ENCODE data around the gene NDUFA8. TPM values are rescaled to one million over a fixed set of nuclear protein-coding genes. Genes with fewer than 3 reads are reported as not detected.
"Not testable (repeated sequence)": the region's sequence is repeated elsewhere in the genome, so short reads cannot be mapped to it uniquely, and the experiment has no call there.

The NDUFA8 gene
- total RNA-seq, 2 experiments from 2014 or later = 40.5 to 42.2 TPM

DNA sequence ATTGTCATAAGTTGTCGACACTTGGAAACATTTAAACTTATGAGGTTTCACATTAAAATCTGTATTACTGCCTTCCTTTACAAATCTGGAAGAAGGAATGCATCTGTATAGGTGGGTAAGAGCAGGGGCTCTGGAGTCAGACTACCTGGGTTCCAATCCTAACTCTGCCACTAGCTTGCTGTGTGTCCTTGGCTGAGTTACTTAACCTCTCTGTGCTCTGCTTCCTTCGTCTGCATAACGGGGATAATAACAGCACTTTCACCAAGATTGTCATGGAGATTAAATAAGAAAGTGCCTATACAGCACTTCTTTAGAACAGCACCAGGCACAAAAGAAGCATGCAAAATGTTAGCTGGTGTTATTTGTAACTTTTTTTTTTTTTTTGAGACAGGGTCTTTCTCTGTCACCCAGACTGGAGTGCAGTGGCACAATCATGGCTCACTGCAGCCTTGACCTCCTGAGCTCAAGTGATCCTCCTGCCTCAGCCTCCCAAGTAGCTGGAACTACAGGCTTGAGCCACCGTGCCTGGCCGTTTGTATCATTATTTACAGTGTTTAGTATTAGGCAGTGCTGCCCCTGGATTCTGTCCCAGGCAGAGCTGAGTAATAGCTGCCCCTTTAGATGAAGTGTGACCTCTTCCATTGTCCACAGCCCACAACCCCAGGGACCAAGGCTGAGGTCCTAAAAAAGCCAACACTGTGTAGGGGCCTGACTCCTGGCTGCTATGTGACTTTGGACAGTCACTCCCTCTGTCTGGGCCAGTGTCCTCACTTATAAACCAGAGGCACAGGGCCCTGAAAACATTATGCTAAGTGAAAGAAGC, 41.0 kb downstream of the NDUFA8 start:
- Mint-ChIP-seq H3K9me3 (ENCODE audit: insufficient read depth) (no peaks in the 10 kb centered on the region), H3K4me3 (no peak overlapping the region), H3K4me1 (ENCODE audit: low read depth) (peaks cover 5% of the 10 kb centered on the region), H3K27ac (no peak overlapping the region), H3K27me3 (ENCODE audit: low read depth) (peaks cover 4% of the 10 kb centered on the region), H3K36me3 (ENCODE audit: low read depth) (no peaks in the 10 kb centered on the region)
- ChIA-PET POLR2A (no interaction called here), CTCF (interaction anchor here (1.2 to 1.6 kb wide), 2 partner anchors 19 to 231 kb away, joined by 5 to 7 read pairs; no protein-coding TSS in a partner anchor)
- ATAC-seq (no peak), DNase-seq (no peak)

DNA sequence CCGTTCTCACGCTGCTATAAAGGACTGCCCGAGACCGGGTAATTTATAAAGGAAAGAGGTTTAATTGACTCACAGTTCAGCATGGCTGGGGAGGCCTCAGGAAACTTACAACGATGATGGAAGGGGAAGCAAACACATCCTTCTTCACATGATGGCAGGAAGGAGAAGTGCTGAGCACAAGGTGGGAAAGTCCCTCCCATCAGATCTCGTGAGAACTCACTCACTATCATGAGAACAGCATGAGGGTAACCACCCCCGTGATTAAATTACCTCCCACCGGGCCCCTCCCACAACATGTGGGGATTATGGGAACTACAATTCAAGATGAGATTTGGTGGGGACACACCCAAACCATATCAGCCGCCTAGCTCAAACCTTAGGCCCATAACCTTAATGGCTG, 42.3 kb downstream of the NDUFA8 start:
- ATAC-seq; H3K36me3 Mint-ChIP-seq (ENCODE audit: low read depth); DNase-seq; H3K4me3 Mint-ChIP-seq; H3K4me1 Mint-ChIP-seq (ENCODE audit: low read depth); POLR2A ChIA-PET; H3K27ac Mint-ChIP-seq; H3K9me3 Mint-ChIP-seq (ENCODE audit: insufficient read depth); H3K27me3 Mint-ChIP-seq (ENCODE audit: low read depth): not testable (repeated sequence)
- CTCF ChIA-PET = interaction anchor here (1.6 to 3.7 kb wide), 2 partner anchors 8 to 18 kb away, joined by 7 to 16 read pairs; no protein-coding TSS in a partner anchor

DNA sequence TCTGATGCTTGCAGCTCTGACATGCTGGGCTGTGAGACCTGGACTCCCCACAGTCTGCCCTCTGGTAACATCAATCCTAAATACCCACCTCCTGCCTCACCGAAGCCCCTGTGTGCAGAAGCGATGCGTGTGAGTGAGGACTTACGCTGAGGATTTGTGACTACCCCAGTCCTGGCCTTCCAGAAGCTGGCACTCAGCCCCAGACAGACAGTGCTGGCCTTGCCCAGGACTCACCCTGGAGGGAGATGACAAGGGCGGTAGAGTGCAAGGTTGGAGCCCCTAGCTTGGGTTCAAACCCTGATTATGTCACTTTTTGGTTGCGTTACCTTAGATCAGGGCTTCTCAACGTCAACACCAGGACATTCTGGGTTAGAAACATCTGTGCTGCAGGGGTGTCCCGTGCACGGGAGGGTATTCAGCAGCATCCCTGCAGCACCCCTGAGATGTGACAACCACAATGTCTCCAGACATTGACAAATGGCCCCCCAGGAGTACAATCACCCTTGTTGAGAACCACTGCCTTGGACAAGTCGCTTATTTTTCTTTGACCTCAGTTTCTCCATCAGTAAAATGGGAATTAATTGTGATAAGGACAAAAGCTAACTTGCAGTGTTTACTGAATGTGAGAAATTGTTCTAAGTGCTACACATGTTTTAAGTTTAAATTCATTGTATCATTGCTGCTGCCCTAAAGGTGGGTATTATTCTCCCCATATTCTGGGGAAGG, 43.0 kb downstream of the NDUFA8 start:
- POLR2A ChIA-PET = no interaction called here

DNA sequence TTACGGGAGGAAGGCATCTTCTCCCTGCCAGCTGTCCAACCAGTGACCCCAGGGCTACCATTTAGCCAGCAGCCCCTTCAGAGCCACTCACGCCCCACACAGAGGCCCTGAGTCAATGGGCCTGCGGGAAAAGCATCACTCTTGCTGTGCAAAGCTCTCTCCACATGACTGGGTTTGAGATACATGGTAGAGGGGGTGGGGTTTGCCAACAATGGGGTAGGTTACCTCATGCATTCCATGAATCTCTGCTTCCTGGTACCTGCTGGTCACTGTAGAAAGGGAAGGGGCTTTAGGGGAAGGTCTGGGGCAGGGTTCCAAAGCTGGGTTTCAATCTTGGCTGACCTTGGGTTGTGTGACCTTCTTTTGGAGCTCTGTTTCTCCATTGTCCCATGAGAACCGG, 43.5 kb downstream of the NDUFA8 start:
- peaks cover 4% of the 10 kb centered on the region for H3K27me3 Mint-ChIP-seq (ENCODE audit: low read depth)
- H3K27ac Mint-ChIP-seq = no peak overlapping the region
- ATAC-seq = no peak
- DNase-seq = no peak
- ChIA-PET POLR2A (no interaction called here), CTCF (interaction anchor here (1.1 to 3.7 kb wide), 3 partner anchors 10 to 235 kb away, joined by 3 to 16 read pairs (median 7); no protein-coding TSS in a partner anchor)
- no peaks in the 10 kb centered on the region for H3K4me1 Mint-ChIP-seq (ENCODE audit: low read depth)
- H3K4me3 Mint-ChIP-seq = no peak overlapping the region
- H3K36me3 Mint-ChIP-seq (ENCODE audit: low read depth) = no peaks in the 10 kb centered on the region
- H3K9me3 Mint-ChIP-seq (ENCODE audit: insufficient read depth) = no peaks in the 10 kb centered on the region

More for the DNA sequence above, 43.0 kb downstream of the NDUFA8 start:
- H3K4me3 Mint-ChIP-seq = no peak overlapping the region
- ATAC-seq = no peak
- H3K27ac Mint-ChIP-seq = no peak overlapping the region
- no peaks in the 10 kb centered on the region for H3K36me3 Mint-ChIP-seq (ENCODE audit: low read depth)
- CTCF ChIA-PET = interaction anchor here (1.1 to 3.7 kb wide), 3 partner anchors 9 to 18 kb away, joined by 7 to 16 read pairs (median 7); no protein-coding TSS in a partner anchor
- H3K9me3 Mint-ChIP-seq (ENCODE audit: insufficient read depth) = no peaks in the 10 kb centered on the region
- peaks cover 4% of the 10 kb centered on the region for H3K27me3 Mint-ChIP-seq (ENCODE audit: low read depth)
- DNase-seq = no peak
- H3K4me1 Mint-ChIP-seq (ENCODE audit: low read depth) = no peaks in the 10 kb centered on the region

DNA sequence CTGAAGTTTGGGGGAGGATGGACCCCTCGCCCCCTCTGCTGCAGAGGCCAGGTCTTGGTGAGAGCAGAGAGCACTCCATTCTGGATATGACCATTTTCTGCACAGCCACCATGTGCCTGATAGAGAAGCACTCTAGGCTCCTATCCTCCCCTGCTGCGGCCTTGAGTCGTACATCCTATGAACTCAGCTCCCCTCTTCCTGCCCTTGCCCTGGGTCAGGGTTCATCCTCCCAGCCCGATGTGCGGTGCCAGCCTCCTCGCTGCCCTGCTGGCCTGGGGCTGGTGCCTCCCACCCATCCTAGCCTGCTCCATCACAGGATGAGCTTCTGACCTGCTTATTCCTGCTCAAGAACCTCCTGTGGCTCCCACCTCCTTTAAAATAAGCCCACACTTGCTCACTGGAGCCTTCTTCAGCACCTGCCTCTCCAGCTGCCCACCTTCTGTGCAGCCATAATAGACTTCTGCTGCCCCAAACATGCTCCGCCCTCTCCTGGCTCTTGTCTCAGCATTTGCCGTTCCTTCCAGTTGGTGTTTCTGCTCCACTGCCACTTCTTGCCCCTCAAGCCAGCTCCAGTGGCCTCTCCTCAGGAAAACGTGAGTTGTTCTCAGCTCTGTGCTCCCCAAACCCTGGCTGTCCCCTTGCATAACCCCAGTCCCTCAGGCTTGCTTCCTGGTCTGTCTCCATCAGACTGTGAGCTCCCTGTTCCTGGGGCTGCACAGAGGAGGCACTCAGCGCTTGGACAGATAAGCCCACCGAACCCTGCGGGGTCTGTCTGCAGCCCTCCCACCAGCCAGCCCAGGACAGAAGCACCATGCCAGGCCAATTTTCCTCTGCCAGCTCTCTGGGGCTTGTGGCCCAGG, 44.2 kb downstream of the NDUFA8 start:
- CTCF ChIA-PET = interaction anchor here (1.1 to 3.7 kb wide), 3 partner anchors 10 to 235 kb away, joined by 3 to 16 read pairs (median 7); no protein-coding TSS in a partner anchor
- H3K27ac Mint-ChIP-seq = no peak overlapping the region
- H3K4me1 Mint-ChIP-seq (ENCODE audit: low read depth) = no peaks in the 10 kb centered on the region
- no peaks in the 10 kb centered on the region for H3K36me3 Mint-ChIP-seq (ENCODE audit: low read depth)
- H3K9me3 Mint-ChIP-seq (ENCODE audit: insufficient read depth) = no peaks in the 10 kb centered on the region
- DNase-seq (no peak), ATAC-seq (no peak)
- POLR2A ChIA-PET = interaction anchor here (0.5 kb wide), 1 partner anchor 228 kb away, joined by 3 read pairs; no protein-coding TSS in a partner anchor
- no peak overlapping the region for H3K4me3 Mint-ChIP-seq
- H3K27me3 Mint-ChIP-seq (ENCODE audit: low read depth) = peaks cover 4% of the 10 kb centered on the region

DNA sequence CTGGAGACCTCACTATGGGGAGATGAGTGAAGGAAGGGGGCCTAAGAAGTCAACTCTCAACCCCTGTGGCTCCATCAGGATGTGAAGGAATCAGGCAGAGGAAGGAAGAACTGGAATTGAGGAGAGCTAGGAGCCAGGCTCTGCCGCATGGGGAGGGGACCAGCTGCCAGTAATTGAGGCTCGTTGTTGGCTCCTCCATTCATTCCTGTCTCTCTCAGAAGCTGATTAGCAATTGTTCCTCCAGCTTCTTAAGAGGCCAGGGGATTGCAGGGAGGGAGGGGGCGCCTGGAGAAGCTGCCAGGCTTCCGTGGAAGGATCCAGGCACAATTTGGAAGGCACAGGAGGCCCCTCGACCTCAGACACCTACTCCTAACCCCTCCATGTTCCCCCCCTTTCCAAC, 46.0 kb downstream of the NDUFA8 start:
- no peaks in the 10 kb centered on the region for H3K4me1 Mint-ChIP-seq (ENCODE audit: low read depth)
- no peaks in the 10 kb centered on the region for H3K9me3 Mint-ChIP-seq (ENCODE audit: insufficient read depth)
- no peaks in the 10 kb centered on the region for H3K36me3 Mint-ChIP-seq (ENCODE audit: low read depth)
- H3K4me3 Mint-ChIP-seq = no peak overlapping the region
- DNase-seq (no peak), ATAC-seq (no peak)
- ChIA-PET CTCF (interaction anchor here (1.2 to 1.7 kb wide), 2 partner anchors 11 to 15 kb away, joined by 7 to 12 read pairs; no protein-coding TSS in a partner anchor), POLR2A (no interaction called here)
- H3K27ac Mint-ChIP-seq = no peak overlapping the region
- H3K27me3 Mint-ChIP-seq (ENCODE audit: low read depth) = peaks cover 4% of the 10 kb centered on the region

DNA sequence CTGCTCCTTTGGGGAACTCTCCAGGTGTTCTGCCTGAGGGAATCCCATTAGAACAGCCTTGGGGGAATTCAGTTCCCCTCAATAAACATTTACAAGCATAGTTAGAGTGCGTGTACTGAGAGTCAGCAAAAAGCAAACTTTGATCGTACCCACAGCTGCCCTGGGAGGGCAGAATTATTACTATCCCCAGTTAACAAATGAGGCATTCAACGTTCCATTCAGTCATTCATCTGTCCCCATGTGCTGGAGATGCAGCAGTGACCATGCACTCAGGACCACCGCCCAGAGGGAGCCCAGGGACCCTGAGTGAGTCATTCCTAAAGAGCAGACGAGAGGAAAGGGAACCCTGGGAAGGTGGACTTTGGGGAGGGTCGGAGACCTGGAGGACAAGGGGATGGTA, 47.3 kb downstream of the NDUFA8 start:
- ChIA-PET POLR2A (no interaction called here), CTCF (interaction anchor here (0.6 to 1.7 kb wide), 2 partner anchors 12 to 14 kb away, joined by 4 to 7 read pairs; no protein-coding TSS in a partner anchor)
- no peaks in the 10 kb centered on the region for H3K9me3 Mint-ChIP-seq (ENCODE audit: insufficient read depth)
- no peak overlapping the region for H3K27ac Mint-ChIP-seq
- H3K36me3 Mint-ChIP-seq (ENCODE audit: low read depth) = no peaks in the 10 kb centered on the region
- peaks cover 4% of the 10 kb centered on the region for H3K27me3 Mint-ChIP-seq (ENCODE audit: low read depth)
- ATAC-seq (no peak), DNase-seq (no peak)
- no peaks in the 10 kb centered on the region for H3K4me1 Mint-ChIP-seq (ENCODE audit: low read depth)
- H3K4me3 Mint-ChIP-seq = no peak overlapping the region

DNA sequence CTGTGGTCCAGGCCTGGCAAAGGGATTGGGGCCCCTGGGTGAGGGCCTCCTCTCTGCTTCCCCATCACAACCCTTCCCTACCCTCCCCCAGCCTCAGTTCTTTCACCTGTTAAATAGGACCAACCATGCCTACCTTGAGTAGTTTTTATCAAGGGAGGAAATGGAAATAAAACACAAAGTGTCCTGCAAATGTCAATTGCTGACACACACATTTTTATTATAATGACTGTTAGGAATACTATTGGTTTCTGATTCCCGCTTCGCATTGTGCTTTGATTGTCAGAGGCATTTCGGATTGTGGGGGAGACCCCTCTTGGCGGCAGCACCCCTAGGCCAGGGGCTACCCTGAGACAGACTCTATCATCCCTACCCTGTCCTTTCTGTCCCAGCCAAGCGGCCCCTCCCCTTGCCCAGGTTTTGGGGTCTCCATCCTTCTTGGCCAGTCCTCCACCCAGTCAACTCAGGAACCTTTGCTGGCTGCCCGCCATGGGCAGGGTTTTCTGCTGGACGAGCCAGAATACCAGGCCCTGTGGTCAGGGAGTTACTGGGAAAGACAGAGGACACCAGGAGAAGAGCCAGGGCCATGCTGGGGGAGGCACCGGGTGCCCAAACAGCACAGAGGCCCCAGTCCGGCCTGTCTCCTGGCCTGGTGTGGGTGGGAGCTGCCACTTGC, 48.0 kb downstream of the NDUFA8 start:
- POLR2A ChIA-PET = no interaction called here
- Mint-ChIP-seq H3K27me3 (ENCODE audit: low read depth) (peaks cover 4% of the 10 kb centered on the region), H3K4me3 (no peak overlapping the region), H3K4me1 (ENCODE audit: low read depth) (no peaks in the 10 kb centered on the region), H3K36me3 (ENCODE audit: low read depth) (no peaks in the 10 kb centered on the region), H3K9me3 (ENCODE audit: insufficient read depth) (no peaks in the 10 kb centered on the region), H3K27ac (no peak overlapping the region)
- CTCF ChIA-PET = interaction anchor here (1.4 to 1.7 kb wide), 2 partner anchors 10 to 13 kb away, joined by 4 to 5 read pairs; no protein-coding TSS in a partner anchor
- no peak for ATAC-seq
- DNase-seq = no peak

DNA sequence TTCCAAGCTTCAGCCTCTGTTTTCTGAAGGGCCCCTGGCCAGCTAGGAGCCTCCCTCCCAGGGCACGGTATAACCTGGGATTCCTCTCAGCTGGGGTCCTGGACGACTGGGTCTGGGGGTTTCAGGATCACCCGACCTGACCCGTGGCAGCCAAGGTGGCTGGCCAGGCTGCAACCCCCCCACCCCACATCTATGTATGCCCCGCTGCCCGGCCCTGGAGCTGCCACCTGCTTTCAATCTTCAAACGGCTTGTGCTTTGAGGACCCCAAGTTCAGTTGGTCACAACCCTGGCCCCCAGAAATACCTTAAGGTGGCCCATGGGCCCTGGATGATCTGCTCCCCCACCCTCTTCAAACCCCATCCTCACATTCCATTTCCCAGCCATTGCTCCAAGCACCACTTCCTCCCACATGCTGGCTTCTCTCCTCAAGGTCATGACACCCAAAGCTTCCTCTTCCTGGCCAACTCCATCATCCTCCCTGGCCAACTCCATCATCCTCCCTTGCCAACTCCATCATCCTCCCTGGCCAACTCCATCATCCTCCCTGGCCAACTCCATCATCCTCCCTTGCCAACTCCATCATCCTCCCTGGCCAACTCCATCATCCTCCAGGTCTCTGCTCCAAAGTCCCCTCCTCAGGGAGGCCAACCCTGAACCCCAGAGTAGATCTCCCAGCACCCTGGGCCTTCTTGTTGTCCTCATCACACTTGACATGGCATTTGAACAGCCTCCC, 49.3 kb downstream of the NDUFA8 start:
- ChIA-PET POLR2A (no interaction called here), CTCF (interaction anchor here (0.6 to 1.7 kb wide), 4 partner anchors 11 to 12 kb away, joined by 3 to 5 read pairs (median 4); no protein-coding TSS in a partner anchor)
- Mint-ChIP-seq H3K9me3 (ENCODE audit: insufficient read depth) (no peaks in the 10 kb centered on the region), H3K4me1 (ENCODE audit: low read depth) (no peaks in the 10 kb centered on the region), H3K4me3 (no peak overlapping the region), H3K27ac (no peak overlapping the region), H3K36me3 (ENCODE audit: low read depth) (no peaks in the 10 kb centered on the region), H3K27me3 (ENCODE audit: low read depth) (no peaks in the 10 kb centered on the region)
- ATAC-seq = no peak
- no peak for DNase-seq

DNA sequence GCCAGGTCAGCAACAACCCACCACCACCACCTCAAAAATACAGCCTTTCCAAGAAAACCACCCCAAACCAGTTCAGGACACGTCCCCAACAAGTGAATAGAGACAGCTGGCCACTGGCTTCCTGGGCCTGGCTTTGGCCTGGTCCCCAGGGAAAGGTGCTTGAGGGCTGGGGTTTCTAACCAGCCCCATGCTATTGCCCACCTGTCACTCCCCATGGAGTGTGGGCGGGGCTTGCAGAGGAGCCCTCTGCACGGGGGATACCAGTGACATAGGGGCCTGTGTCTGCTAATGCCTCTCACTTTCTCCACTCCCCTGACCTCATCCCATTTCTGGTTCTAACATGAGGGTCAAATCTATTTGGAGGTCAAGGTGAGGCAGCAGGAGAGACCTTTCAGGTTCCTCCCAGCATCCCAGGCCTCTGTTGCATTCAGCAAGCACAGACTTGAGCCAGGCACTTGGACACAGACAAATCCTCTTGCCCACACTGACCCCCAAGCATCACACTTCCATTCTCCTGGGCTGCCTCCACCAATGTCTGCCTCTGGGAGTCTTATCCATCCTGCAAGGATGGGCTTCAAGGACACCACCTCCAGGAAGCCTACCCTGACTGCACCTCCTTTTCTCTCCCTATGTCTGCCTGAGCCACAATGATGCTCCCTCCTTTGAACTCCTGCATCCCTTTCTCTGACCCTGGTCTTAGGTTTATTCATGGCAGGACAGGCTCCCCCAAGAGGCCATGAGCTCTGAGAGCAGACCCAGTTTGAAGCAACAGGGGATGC, 50.4 kb downstream of the NDUFA8 start:
- DNase-seq (no peak), ATAC-seq (no peak)
- H3K27ac Mint-ChIP-seq = no peak overlapping the region
- H3K9me3 Mint-ChIP-seq (ENCODE audit: insufficient read depth) = peaks cover 4% of the 10 kb centered on the region
- H3K4me1 Mint-ChIP-seq (ENCODE audit: low read depth) = no peaks in the 10 kb centered on the region
- no peak overlapping the region for H3K4me3 Mint-ChIP-seq
- no peaks in the 10 kb centered on the region for H3K27me3 Mint-ChIP-seq (ENCODE audit: low read depth)
- POLR2A ChIA-PET = interaction anchor here (0.5 kb wide), 1 partner anchor 234 kb away, joined by 3 read pairs; no protein-coding TSS in a partner anchor
- H3K36me3 Mint-ChIP-seq (ENCODE audit: low read depth) = peaks cover under 1% of the 10 kb centered on the region
- CTCF ChIA-PET = interaction anchor here (1.0 kb wide), 1 partner anchor 10 kb away, joined by 3 read pairs; no protein-coding TSS in a partner anchor

Measured in activated CD8-positive, alpha-beta T cell treated with anti-CD3 and anti-CD28 coated beads, Interleukin-2, amount 10 ng/mL, durations not matched to agents 7 days and 5 days (primary cell).